HUES6 (cell line): ENCODE results near the gene CIART.
A peak's percentile ranks its signal among the peaks of the same experiment; 100 is the strongest.
"Not testable (repeated sequence)": the region's sequence is repeated elsewhere in the genome, so short reads cannot be mapped to it uniquely, and the experiment has no call there.

ENCODE experiments used
- H3K27ac ChIP-seq: 2 replicates; pipeline ENCODE4 v1.7.0; 2013; ENCODE audit warnings: low read depth, mild to moderate bottlenecking, low read length, inconsistent platforms
- H3K27me3 ChIP-seq: 2 replicates; pipeline ENCODE4 v1.6.1; 2013; ENCODE audit warnings: low read length; ENCODE audit not compliant: control insufficient read depth, insufficient read depth
- H3K36me3 ChIP-seq: 2 replicates; pipeline ENCODE4 v1.6.1; 2013; ENCODE audit warnings: low read length; ENCODE audit not compliant: control insufficient read depth, insufficient read depth
- H3K4me1 ChIP-seq: 2 replicates; pipeline ENCODE4 v1.6.1; 2013; ENCODE audit warnings: low read length; ENCODE audit not compliant: control insufficient read depth, insufficient read depth
- H3K4me3 ChIP-seq: 2 replicates; pipeline ENCODE4 v1.5.1; 2013; ENCODE audit warnings: low read depth, low read length
- H3K9ac ChIP-seq: one replicate; pipeline ENCODE4 v1.6.1; 2013; ENCODE audit warnings: mild to moderate bottlenecking, low read length
- H3K9me3 ChIP-seq: 2 replicates; pipeline ENCODE4 v1.6.1; 2013; ENCODE audit warnings: low read depth, low read length; ENCODE audit not compliant: control insufficient read depth, insufficient read depth

CIART gene

GRCh38 chr1:150282558-150282958, 204 bp downstream of the CIART start:
- peaks cover 8% of the 10 kb centered on the region; the same call in 1 of the 2 replicates for H3K36me3 ChIP-seq
- no peaks in the 10 kb centered on the region for H3K9me3 ChIP-seq
- peaks cover 17% of the 10 kb centered on the region for H3K27me3 ChIP-seq
- peak overlapping the region; percentile 83 for H3K4me3 ChIP-seq
- no peak overlapping the region for H3K27ac ChIP-seq
- H3K9ac ChIP-seq, result peak overlapping the region; percentile 73
- peaks cover 16% of the 10 kb centered on the region for H3K4me1 ChIP-seq

- no peaks in the 10 kb centered on the region for H3K9me3 ChIP-seq
- peak overlapping the region; percentile 83 for H3K4me3 ChIP-seq
- H3K9ac ChIP-seq, result no peak overlapping the region
Measured at GRCh38 chr1:150283260-150283659, 906 bp downstream of the CIART start.

DNA sequence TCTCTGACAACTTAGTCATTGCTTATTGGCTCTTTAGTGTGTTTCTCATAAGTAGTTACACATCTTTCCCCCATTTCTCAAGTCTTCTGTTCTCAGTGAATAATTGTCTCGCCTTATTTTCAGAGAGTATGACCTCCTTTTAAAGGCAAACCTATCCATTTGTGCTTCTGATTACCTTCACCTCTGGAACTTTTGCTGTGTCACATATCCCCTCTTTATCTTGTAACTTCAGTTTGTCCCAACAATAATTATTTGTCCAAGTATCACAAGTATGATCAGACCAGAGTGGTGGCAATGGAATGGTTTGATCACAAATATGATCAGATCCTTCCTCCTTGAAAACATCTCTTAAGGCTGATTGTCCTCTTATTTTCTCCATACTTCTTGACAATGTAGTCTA, 6.0 kb downstream of the CIART start:
- H3K27me3 ChIP-seq, result peaks cover 3% of the 10 kb centered on the region

More at GRCh38 chr1:150283260-150283659, 906 bp downstream of the CIART start:
- Histone ChIP-seq H3K27me3 (peaks cover 17% of the 10 kb centered on the region), H3K27ac (no peak overlapping the region), H3K36me3 (peaks cover 8% of the 10 kb centered on the region; the same call in 1 of the 2 replicates), H3K4me1 (peaks cover 16% of the 10 kb centered on the region)

GRCh38 chr1:150288822-150289221, 6.5 kb downstream of the CIART start:
- Histone ChIP-seq H3K36me3 (peaks cover 8% of the 10 kb centered on the region; the same call in 1 of the 2 replicates), H3K27ac (no peak overlapping the region), H3K4me1 (peaks cover 4% of the 10 kb centered on the region; the same call in 1 of the 2 replicates), H3K27me3 (no peaks in the 10 kb centered on the region; the same call in 1 of the 2 replicates), H3K4me3 (no peak overlapping the region), H3K9me3 (no peaks in the 10 kb centered on the region), H3K9ac (no peak overlapping the region)

More for the DNA sequence above, 6.0 kb downstream of the CIART start:
- H3K36me3 ChIP-seq, result peaks cover 8% of the 10 kb centered on the region; the same call in 1 of the 2 replicates
- no peak overlapping the region for H3K4me3 ChIP-seq
- H3K9me3 ChIP-seq, result no peaks in the 10 kb centered on the region
- peaks cover 3% of the 10 kb centered on the region for H3K4me1 ChIP-seq
- H3K27ac ChIP-seq, result no peak overlapping the region
- no peak overlapping the region for H3K9ac ChIP-seq

- H3K9me3 ChIP-seq, result no peaks in the 10 kb centered on the region
- H3K9ac ChIP-seq, result peak within 1 kb of the TSS; percentile 93
- H3K27ac ChIP-seq, result peak within 1 kb of the TSS; percentile 83
- H3K4me3 ChIP-seq, result peak within 1 kb of the TSS; percentile 94
- H3K27me3 ChIP-seq, result no peaks in the 10 kb centered on the region
- peaks cover 33% of the 10 kb centered on the region for H3K36me3 ChIP-seq
- peaks cover 4% of the 10 kb centered on the region; the same call in 1 of the 2 replicates for H3K4me1 ChIP-seq
Measured at GRCh38 chr1:150293433-150294253, 11.3 kb downstream of the CIART start, which contains the start of gene MRPS21. MRPS21 (plus strand) TSS chr1:150293861; CDS start chr1:150294367, 506 bp downstream.

- Histone ChIP-seq H3K27ac (no peak overlapping the region; the same call in 1 of the 2 replicates), H3K4me1 (peaks cover 4% of the 10 kb centered on the region; the same call in 1 of the 2 replicates), H3K36me3 (peaks cover 48% of the 10 kb centered on the region), H3K9me3 (no peaks in the 10 kb centered on the region), H3K9ac (no peak overlapping the region), H3K4me3 (no peak overlapping the region), H3K27me3 (no peaks in the 10 kb centered on the region)
Measured at GRCh38 chr1:150295476-150295875, 13.1 kb downstream of the CIART start.

- H3K36me3 ChIP-seq, result peaks cover 66% of the 10 kb centered on the region
Measured at GRCh38 chr1:150299716-150300115, 17.4 kb downstream of the CIART start.

DNA sequence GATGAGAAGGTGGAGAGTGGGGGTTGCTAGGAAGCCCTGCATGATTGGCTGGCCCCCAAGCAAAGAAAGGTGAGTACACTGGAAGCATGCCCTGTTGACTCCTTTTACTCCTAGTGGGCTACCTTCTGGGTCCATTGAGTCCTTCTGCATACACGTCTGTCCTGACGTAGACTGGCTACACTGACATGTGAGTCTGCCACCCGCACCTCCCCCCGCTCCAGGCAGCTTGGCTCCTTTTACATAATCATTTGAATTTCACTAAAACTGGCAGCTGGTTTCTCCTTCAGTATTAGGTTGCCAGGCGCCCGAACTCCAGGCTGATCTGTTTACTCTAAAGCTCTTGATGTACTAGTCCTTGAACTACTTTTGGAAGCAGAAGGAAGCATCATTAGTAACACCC, 20.0 kb downstream of the CIART start:
- Histone ChIP-seq H3K4me3 (peak overlapping the region; percentile 37), H3K9ac (peak overlapping the region; percentile 74), H3K36me3 (peaks cover 64% of the 10 kb centered on the region), H3K4me1 (peaks cover 22% of the 10 kb centered on the region), H3K9me3 (no peaks in the 10 kb centered on the region), H3K27me3 (no peaks in the 10 kb centered on the region), H3K27ac (peak overlapping the region; percentile 86)

More at GRCh38 chr1:150299716-150300115, 17.4 kb downstream of the CIART start:
- peaks cover 22% of the 10 kb centered on the region for H3K4me1 ChIP-seq
- H3K9ac ChIP-seq, result no peak overlapping the region
- no peaks in the 10 kb centered on the region for H3K27me3 ChIP-seq
- H3K4me3 ChIP-seq, result no peak overlapping the region
- no peak overlapping the region for H3K27ac ChIP-seq
- no peaks in the 10 kb centered on the region for H3K9me3 ChIP-seq

DNA sequence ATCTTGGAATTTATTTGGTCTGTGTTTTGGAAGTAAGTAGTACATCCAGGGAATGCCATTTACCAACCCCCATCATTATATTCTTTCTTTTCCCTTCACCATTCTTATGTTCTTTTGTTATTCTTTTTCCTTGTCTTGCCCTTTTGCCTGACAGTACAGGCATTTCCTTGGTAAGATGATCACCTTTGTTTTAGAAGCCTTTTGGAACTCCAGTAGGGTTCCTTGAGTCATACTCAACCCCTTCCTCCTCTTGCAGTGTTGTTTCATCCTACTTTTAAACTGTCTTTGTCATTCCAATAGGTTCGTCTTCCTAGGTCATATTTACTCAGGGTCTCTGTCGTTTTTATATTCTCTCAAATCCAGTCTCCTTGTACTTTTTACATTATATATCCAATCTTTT, 20.5 kb downstream of the CIART start:
- peaks cover 65% of the 10 kb centered on the region for H3K36me3 ChIP-seq
- H3K4me3 ChIP-seq, result peak overlapping the region; percentile 37
- peak overlapping the region; percentile 86 for H3K27ac ChIP-seq
- no peaks in the 10 kb centered on the region for H3K9me3 ChIP-seq
- peak overlapping the region; percentile 74 for H3K9ac ChIP-seq
- H3K4me1 ChIP-seq, result peaks cover 22% of the 10 kb centered on the region
- H3K27me3 ChIP-seq, result no peaks in the 10 kb centered on the region

- peaks cover 31% of the 10 kb centered on the region for H3K36me3 ChIP-seq
- H3K4me1 ChIP-seq, H3K27ac ChIP-seq, H3K9ac ChIP-seq, H3K4me3 ChIP-seq, H3K27me3 ChIP-seq, H3K9me3 ChIP-seq: not testable (repeated sequence)
Measured at GRCh38 chr1:150308585-150308984, 26.2 kb downstream of the CIART start.
